Measurements from ENCODE around the gene CSRNP3.
A peak's percentile ranks its signal among the peaks of the same experiment; 100 is the strongest.

Gene CSRNP3

DNA sequence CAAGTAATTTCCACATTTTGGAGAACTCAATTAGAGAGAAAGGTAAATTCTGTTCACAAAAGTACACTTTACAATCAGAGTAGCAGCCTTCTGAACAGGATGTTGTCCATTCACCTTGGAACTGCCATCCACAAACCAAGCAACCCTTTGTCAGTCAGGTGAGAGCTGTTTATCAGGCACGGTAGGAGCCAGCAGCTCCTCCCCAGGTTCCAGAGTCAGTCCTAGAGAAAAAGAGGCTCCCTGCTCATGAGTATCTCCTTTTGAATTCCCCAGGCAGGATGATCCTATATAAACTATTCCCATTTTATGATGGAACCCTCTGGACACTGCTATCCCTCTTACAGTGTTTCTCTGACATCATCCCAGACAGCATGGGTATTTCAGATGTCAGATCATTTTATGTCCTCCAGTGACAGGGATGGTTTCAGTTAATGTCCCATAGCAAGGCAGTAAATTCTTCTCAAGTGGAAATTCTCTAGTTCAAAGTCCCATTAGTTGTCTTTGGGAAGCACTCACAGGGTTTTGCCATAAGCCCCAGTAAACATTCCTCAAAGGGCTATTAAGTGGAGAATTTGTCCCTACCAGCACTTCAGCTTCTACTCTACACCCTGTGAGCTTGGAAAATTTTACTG is 34.5 kb upstream of the CSRNP3 start:
- 0 out of 2 replicates have a peak overlapping the region, but pooled peaks have one; percentile 12 for H3K27ac ChIP-seq
- TF ChIP-seq FOXP2 (optimal IDR thresholded peaks at IDR 0.05; ENCODE audit: control extremely low read depth, extremely low read length, insufficient read depth) (no peak), EZH2 (IDR thresholded peaks at IDR 0.05) (no peak), POLR2AphosphoS5 (IDR thresholded peaks at IDR 0.05; ENCODE audit: borderline replicate concordance, low read depth, low read length) (no peak)
- no peak overlapping the region for H3K4me3 ChIP-seq
- no peaks in the 10 kb centered on the region for H3K9me3 ChIP-seq (ENCODE audit: low read depth, low read length)
- no peak for DNase-seq (ENCODE audit: low read depth, low spot score)
- H3K36me3 ChIP-seq (ENCODE audit: insufficient read depth, low read length), result no peaks in the 10 kb centered on the region
- no peak overlapping the region for H3K9ac ChIP-seq (ENCODE audit: insufficient read length)

DNA sequence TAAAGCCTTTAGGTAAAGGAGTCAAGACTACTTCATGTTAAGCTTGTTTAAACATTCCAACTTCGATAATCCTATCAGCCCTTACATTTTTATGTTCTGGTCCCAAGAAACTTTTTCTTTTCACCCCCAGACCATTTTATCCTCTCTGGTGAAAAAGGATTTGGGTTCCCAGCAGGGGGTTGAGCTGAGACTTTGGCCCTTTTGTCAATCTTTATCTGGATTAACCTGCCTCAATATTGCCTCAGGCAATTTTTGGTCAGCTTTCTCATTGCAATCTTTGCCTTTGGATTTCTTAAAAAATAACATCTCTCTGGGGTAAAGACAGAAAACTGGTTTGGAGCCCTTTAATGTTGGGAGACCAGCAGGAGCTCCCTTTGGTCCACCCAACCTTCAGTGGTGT is 33.9 kb upstream of the CSRNP3 start:
- H3K4me3 ChIP-seq, result no peak overlapping the region
- H3K9me3 ChIP-seq (ENCODE audit: low read depth, low read length), result no peaks in the 10 kb centered on the region
- H3K36me3 ChIP-seq (ENCODE audit: insufficient read depth, low read length), result no peaks in the 10 kb centered on the region
- H3K9ac ChIP-seq (ENCODE audit: insufficient read length), result no peak overlapping the region
- TF ChIP-seq FOXP2 (optimal IDR thresholded peaks at IDR 0.05; ENCODE audit: control extremely low read depth, extremely low read length, insufficient read depth) (no peak), EZH2 (IDR thresholded peaks at IDR 0.05) (no peak), POLR2AphosphoS5 (IDR thresholded peaks at IDR 0.05; ENCODE audit: borderline replicate concordance, low read depth, low read length) (no peak)
- DNase-seq (ENCODE audit: low read depth, low spot score), result no peak
- H3K27ac ChIP-seq, result 0 out of 2 replicates have a peak overlapping the region, but pooled peaks have one; percentile 12

DNA sequence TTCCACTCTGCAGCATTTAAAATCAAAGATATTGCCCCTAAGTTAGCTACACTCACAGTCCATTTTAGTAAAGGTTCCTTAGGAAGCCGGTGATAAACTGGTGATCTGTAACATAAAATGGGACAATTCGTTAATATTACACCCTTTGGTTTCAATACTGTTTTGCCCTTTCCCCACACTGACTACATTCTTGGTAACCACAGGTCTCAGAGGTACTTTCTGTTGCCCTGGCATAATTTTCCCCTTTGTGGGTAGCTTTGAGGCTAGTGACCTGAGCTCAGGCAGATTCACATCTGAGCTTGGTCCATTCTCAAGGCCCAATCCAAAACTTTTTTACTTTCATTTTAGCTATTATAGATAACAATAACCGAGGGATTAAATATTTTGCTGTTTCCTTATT is 32.9 kb upstream of the CSRNP3 start:
- DNase-seq (ENCODE audit: low read depth, low spot score), result no peak
- Histone ChIP-seq H3K9me3 (ENCODE audit: low read depth, low read length) (no peaks in the 10 kb centered on the region), H3K27ac (no peak overlapping the region), H3K9ac (ENCODE audit: insufficient read length) (no peak overlapping the region), H3K4me3 (no peak overlapping the region), H3K36me3 (ENCODE audit: insufficient read depth, low read length) (no peaks in the 10 kb centered on the region)
- TF ChIP-seq POLR2AphosphoS5 (IDR thresholded peaks at IDR 0.05; ENCODE audit: borderline replicate concordance, low read depth, low read length) (no peak), EZH2 (IDR thresholded peaks at IDR 0.05) (no peak), FOXP2 (optimal IDR thresholded peaks at IDR 0.05; ENCODE audit: control extremely low read depth, extremely low read length, insufficient read depth) (no peak)

DNA sequence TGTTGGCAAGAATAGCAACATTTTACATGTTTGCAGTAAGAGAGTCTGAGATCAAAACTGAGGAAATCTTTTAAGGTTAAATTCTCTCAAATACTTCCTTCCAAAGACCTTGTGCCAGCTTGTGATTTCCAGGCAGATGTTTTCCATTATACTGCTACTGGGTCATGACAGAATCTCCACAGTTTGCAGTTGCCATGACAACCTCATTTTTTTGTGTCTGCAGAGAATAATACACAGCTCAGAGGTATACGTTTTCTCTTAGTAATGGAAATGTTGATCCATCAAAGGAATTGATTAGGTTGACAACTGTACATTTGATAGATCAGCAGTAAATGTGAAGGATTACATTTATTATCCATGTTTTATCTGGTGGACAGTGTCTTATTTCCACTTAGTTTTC is 29.1 kb upstream of the CSRNP3 start:
- peak overlapping the region; percentile 53 for H3K4me3 ChIP-seq
- peak; percentile 91 for DNase-seq (ENCODE audit: low read depth, low spot score)
- peak overlapping the region; percentile 63; the same call in 1 of the 2 replicates for H3K27ac ChIP-seq
- no peaks in the 10 kb centered on the region; the same call in 1 of the 2 replicates for H3K9me3 ChIP-seq (ENCODE audit: low read depth, low read length)
- no peaks in the 10 kb centered on the region for H3K36me3 ChIP-seq (ENCODE audit: insufficient read depth, low read length)
- no peak for TF ChIP-seq FOXP2 (optimal IDR thresholded peaks at IDR 0.05; ENCODE audit: control extremely low read depth, extremely low read length, insufficient read depth)
- no peak for TF ChIP-seq POLR2AphosphoS5 (IDR thresholded peaks at IDR 0.05; ENCODE audit: borderline replicate concordance, low read depth, low read length)
- no peak for TF ChIP-seq EZH2 (IDR thresholded peaks at IDR 0.05)
- H3K9ac ChIP-seq (ENCODE audit: insufficient read length), result peak overlapping the region; percentile 13

GRCh38 chr2:165443511-165443910 is 26.0 kb upstream of the CSRNP3 start:
- Histone ChIP-seq H3K9ac (ENCODE audit: insufficient read length) (no peak overlapping the region), H3K4me3 (no peak overlapping the region), H3K27ac (no peak overlapping the region), H3K9me3 (ENCODE audit: low read depth, low read length) (no peaks in the 10 kb centered on the region; the same call in 1 of the 2 replicates), H3K36me3 (ENCODE audit: insufficient read depth, low read length) (no peaks in the 10 kb centered on the region)
- no peak for DNase-seq (ENCODE audit: low read depth, low spot score)
- no peak for TF ChIP-seq POLR2AphosphoS5 (IDR thresholded peaks at IDR 0.05; ENCODE audit: borderline replicate concordance, low read depth, low read length)
- TF ChIP-seq EZH2 (IDR thresholded peaks at IDR 0.05), result no peak
- TF ChIP-seq FOXP2 (optimal IDR thresholded peaks at IDR 0.05; ENCODE audit: control extremely low read depth, extremely low read length, insufficient read depth), result no peak

DNA sequence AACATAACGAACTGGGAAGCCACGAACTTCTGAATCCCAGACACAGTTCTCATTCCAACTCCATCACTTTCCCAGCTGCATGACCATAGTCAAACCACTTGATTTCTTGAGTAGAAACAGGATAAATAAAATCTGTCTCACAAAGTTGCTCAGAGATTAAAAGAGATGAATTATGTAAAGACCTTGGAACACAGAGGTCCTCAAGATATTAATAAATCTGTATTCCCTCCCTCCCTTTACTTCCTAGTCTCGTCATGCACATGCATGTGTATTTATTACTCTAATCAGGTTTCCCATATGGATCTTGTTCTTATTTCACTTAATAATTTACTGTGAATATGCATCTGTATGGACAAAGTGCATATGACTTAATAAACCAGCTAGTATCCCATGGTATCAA is 21.1 kb upstream of the CSRNP3 start:
- Histone ChIP-seq H3K36me3 (ENCODE audit: insufficient read depth, low read length) (no peaks in the 10 kb centered on the region), H3K27ac (peak overlapping the region; percentile 61), H3K9me3 (ENCODE audit: low read depth, low read length) (no peaks in the 10 kb centered on the region; the same call in 1 of the 2 replicates), H3K9ac (ENCODE audit: insufficient read length) (no peak overlapping the region), H3K4me3 (no peak overlapping the region)
- DNase-seq (ENCODE audit: low read depth, low spot score), result no peak
- TF ChIP-seq POLR2AphosphoS5 (IDR thresholded peaks at IDR 0.05; ENCODE audit: borderline replicate concordance, low read depth, low read length) (no peak), EZH2 (IDR thresholded peaks at IDR 0.05) (no peak), FOXP2 (optimal IDR thresholded peaks at IDR 0.05; ENCODE audit: control extremely low read depth, extremely low read length, insufficient read depth) (no peak)

DNA sequence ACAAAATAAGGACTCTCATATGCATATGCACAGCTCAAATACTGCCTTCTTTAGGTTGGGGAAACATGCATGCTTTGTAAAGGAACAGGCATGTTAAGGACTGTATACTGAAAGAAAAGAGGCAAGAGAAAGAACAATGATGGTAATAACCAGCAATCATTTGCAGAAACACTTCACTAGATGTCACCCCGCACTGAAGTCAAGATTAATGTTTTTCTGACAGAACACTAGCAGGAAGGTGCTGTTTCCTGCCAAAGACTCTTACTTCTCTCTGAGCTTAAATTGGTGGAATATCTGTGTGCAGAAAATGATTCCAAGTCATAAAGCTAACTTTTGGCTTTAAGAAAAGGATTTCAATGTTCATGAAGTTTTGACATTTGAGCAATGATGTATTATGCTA is 19.3 kb upstream of the CSRNP3 start:
- Histone ChIP-seq H3K36me3 (ENCODE audit: insufficient read depth, low read length) (peaks cover 11% of the 10 kb centered on the region), H3K9me3 (ENCODE audit: low read depth, low read length) (peaks cover 8% of the 10 kb centered on the region), H3K4me3 (no peak overlapping the region), H3K27ac (0 out of 2 replicates have a peak overlapping the region, but pooled peaks have one; percentile 33), H3K9ac (ENCODE audit: insufficient read length) (no peak overlapping the region)
- no peak for TF ChIP-seq FOXP2 (optimal IDR thresholded peaks at IDR 0.05; ENCODE audit: control extremely low read depth, extremely low read length, insufficient read depth)
- no peak for TF ChIP-seq POLR2AphosphoS5 (IDR thresholded peaks at IDR 0.05; ENCODE audit: borderline replicate concordance, low read depth, low read length)
- no peak for TF ChIP-seq EZH2 (IDR thresholded peaks at IDR 0.05)
- no peak for DNase-seq (ENCODE audit: low read depth, low spot score)

- Histone ChIP-seq H3K36me3 (ENCODE audit: insufficient read depth, low read length) (peaks cover 11% of the 10 kb centered on the region), H3K9me3 (ENCODE audit: low read depth, low read length) (peaks cover 15% of the 10 kb centered on the region), H3K4me3 (peak overlapping the region; percentile 66), H3K9ac (ENCODE audit: insufficient read length) (peak overlapping the region; percentile 80), H3K27ac (peak overlapping the region; percentile 99)
- DNase-seq (ENCODE audit: low read depth, low spot score), result peak; percentile 91
- TF ChIP-seq EZH2 (IDR thresholded peaks at IDR 0.05) (no peak), POLR2AphosphoS5 (IDR thresholded peaks at IDR 0.05; ENCODE audit: borderline replicate concordance, low read depth, low read length) (peak; percentile 50; the same call in 1 of the 2 replicates), FOXP2 (optimal IDR thresholded peaks at IDR 0.05; ENCODE audit: control extremely low read depth, extremely low read length, insufficient read depth) (no peak)
These were observed 17.2 kb upstream of the CSRNP3 start for GRCh38 chr2:165452327-165452726.

All from SK-N-MC (cell line).